ENCODE results near the gene ZNF71.

DNA sequence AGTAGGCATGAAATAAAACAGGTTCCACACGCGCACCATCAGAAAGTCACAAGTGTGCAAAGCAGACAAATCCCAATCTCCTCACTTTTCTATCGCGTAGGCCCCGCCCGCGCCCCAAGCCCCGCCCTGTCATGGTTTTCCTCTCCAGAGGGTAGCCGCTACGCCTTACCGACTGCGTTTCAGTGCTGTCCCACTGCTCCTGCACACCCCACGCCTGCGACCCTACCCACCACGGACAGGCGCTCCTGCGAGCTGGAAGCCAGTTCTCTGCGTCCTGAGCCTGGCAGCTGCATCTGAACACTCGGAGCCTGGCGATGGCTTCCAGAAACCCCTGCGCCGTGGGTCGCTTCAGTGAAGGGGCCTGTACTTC, 28.2 kb upstream of the ZNF71 start:
- TF ChIP-seq, protein P1, sequence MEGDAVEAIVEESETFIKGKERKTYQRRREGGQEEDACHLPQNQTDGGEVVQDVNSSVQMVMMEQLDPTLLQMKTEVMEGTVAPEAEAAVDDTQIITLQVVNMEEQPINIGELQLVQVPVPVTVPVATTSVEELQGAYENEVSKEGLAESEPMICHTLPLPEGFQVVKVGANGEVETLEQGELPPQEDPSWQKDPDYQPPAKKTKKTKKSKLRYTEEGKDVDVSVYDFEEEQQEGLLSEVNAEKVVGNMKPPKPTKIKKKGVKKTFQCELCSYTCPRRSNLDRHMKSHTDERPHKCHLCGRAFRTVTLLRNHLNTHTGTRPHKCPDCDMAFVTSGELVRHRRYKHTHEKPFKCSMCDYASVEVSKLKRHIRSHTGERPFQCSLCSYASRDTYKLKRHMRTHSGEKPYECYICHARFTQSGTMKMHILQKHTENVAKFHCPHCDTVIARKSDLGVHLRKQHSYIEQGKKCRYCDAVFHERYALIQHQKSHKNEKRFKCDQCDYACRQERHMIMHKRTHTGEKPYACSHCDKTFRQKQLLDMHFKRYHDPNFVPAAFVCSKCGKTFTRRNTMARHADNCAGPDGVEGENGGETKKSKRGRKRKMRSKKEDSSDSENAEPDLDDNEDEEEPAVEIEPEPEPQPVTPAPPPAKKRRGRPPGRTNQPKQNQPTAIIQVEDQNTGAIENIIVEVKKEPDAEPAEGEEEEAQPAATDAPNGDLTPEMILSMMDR (IDR thresholded peaks at IDR 0.05): no peak
- TF ChIP-seq POLR2A (IDR thresholded peaks at IDR 0.05) (no peak), POLR2AphosphoS5 (IDR thresholded peaks at IDR 0.05) (no peak)
